Activated T-helper 2 cell treated with anti-CD3 and anti-CD28 coated beads, Interferon-gamma antibody, Interleukin-2, Interleukin-4, amounts not matched to agents 10 μg/mL and 5 μg/mL and 100 μg/mL, durations not matched to agents 14 hours and 24 hours and 36 hours (primary cell): ENCODE results near the gene ANK3. TPM values are rescaled to one million over a fixed set of nuclear protein-coding genes. Genes with fewer than 3 reads are reported as not detected.

Experiments used
- DNase-seq: peaks from one replicate; pipeline ENCODE4 v3.0.0; 2021; ENCODE audit warnings: low spot score
- H3K27ac Mint-ChIP-seq: one replicate; pipeline ENCODE4 v1.8.0; 2021; ENCODE audit warnings: mixed read lengths
- H3K27me3 Mint-ChIP-seq: one replicate; pipeline ENCODE4 v1.8.0; 2021; ENCODE audit warnings: low read depth, mixed read lengths
- H3K36me3 Mint-ChIP-seq: one replicate; pipeline ENCODE4 v1.8.0; 2021; ENCODE audit warnings: low read depth, mixed read lengths
- H3K4me1 Mint-ChIP-seq: one replicate; pipeline ENCODE4 v1.8.0; 2021; ENCODE audit warnings: low read depth, mixed read lengths
- H3K4me3 Mint-ChIP-seq: one replicate; pipeline ENCODE4 v1.8.0; 2021; ENCODE audit warnings: low read depth, mild to moderate bottlenecking, moderate library complexity, mixed read lengths
- H3K9me3 Mint-ChIP-seq: one replicate; pipeline ENCODE4 v1.8.0; 2021; ENCODE audit warnings: mixed read lengths
- intact Hi-C: fragments of 100-400 bp; cut with micrococcal nuclease; formaldehyde crosslinking; loops from one replicate; pipeline ENCODE4 v1.15.1; 2023
- total RNA-seq: library from RNA; stranded (reverse); gene quantifications from 2 replicates; pipeline ENCODE4 v1.2.3, GENCODE V29; 2022

Gene ANK3
- total RNA-seq, 1 donor from 2014 or later: 14.4 TPM

DNA sequence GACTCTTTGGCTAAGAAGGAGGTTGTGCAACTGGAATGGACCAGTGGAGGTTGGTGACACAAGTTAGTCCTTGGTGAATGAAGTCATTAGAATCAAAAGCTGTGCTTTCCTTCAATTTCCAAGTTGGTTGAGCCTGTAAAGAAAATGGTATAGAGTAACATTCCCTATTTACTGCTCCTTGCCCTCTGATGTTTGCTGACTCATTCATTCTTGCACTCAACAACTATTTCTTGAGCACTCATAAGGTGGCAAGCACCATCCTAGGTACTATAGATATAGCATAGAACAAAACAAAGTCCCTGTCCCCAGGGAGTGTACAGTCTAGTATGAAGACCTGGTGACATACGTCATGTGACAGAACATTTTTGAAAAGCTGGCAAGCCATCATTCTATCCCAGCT is 364.4 kb downstream of the ANK3 start:
- Mint-ChIP-seq H3K27ac (no peak overlapping the region), H3K4me3 (no peak overlapping the region)
- intact Hi-C loops: no loop called here

DNA sequence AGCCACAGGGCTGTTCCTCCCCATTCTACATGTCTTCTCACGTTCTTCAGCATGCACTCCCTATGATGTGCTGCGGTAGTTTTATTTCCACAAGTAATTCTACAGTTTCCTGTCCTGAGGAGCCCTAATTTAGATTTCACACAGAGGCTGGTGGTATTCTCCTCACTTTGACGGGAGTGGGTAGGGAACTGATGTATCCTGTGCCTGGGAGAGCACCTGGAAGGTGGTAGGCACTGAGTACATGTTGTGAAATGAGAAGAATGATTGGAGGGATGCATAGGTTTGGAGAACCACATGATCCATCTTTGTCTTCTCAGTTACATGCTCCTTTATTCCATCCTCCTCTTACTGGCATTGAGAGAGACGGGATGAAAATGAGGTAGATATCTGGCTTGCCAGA is 365.2 kb downstream of the ANK3 start:
- H3K27me3 Mint-ChIP-seq: no peaks in the 10 kb centered on the region
- no peaks in the 10 kb centered on the region for H3K4me1 Mint-ChIP-seq
- H3K9me3 Mint-ChIP-seq: no peaks in the 10 kb centered on the region
- intact Hi-C loops: no loop called here
- no peak for DNase-seq
- H3K4me3 Mint-ChIP-seq: no peak overlapping the region
- no peak overlapping the region for H3K27ac Mint-ChIP-seq
- no peaks in the 10 kb centered on the region for H3K36me3 Mint-ChIP-seq

More for the DNA sequence above, 364.4 kb downstream of the ANK3 start:
- no peaks in the 10 kb centered on the region for H3K9me3 Mint-ChIP-seq
- no peaks in the 10 kb centered on the region for H3K36me3 Mint-ChIP-seq
- H3K27me3 Mint-ChIP-seq: no peaks in the 10 kb centered on the region
- H3K4me1 Mint-ChIP-seq: no peaks in the 10 kb centered on the region
- no peak for DNase-seq

DNA sequence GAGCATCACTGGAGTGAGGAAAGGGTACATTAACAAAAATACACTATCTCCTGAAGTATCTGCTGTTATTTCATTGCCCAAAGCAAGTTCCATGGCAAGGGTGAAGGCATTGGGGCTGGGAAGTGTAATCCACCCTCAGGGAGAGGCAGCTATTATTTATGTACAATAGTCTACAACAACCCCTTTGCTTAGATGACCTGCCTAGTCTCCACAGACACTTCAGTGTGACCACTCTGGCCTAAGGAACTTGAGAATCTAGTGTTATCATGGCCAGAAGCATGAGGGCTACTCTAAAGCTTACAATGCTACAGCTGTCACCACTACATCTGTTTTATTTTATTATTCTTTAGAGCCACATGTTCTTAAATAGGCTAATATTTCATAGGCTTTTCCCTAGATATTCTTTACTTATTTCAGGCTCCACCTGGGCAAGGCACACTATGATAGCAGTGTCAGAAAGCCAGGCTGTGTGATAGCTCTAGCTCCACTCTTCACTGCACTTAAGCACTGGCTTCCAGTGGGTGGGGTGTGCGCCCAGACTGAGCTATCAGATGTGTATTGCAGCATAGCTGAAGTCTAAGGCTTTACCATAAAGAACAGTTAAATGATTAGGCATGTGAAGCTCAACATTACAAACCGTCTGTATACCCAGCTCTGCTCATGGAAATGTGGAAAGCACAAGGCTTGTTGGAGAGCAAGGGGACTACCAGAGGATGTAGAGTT is 366.4 kb downstream of the ANK3 start:
- Mint-ChIP-seq H3K27me3 (no peaks in the 10 kb centered on the region), H3K4me3 (no peak overlapping the region), H3K9me3 (no peaks in the 10 kb centered on the region), H3K4me1 (no peaks in the 10 kb centered on the region), H3K27ac (no peak overlapping the region), H3K36me3 (no peaks in the 10 kb centered on the region)
- intact Hi-C loops: no loop called here
- no peak for DNase-seq

DNA sequence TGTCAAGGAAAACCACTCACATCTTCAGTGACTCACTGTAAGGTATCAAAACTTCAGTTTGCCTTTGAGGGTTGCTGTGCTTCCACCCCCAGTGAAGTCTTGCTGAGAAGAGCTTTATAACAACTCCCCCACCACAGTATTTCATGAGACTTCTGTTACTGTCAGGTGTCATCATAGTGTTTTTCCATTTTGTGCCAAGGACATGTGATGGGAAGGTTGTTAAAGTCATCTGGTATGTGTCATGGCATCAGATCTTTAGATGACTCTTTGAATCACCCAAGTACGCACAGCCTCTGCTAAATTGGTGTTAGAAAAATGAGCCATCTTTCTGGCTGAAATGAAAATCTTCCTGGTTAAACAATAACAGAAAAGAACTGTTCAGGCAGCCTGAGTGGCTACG is 368.3 kb downstream of the ANK3 start:
- Mint-ChIP-seq H3K9me3 (no peaks in the 10 kb centered on the region), H3K36me3 (no peaks in the 10 kb centered on the region), H3K27me3 (no peaks in the 10 kb centered on the region), H3K4me3 (no peak overlapping the region), H3K4me1 (no peaks in the 10 kb centered on the region), H3K27ac (no peak overlapping the region)
- intact Hi-C loops: no loop called here
- DNase-seq: no peak

DNA sequence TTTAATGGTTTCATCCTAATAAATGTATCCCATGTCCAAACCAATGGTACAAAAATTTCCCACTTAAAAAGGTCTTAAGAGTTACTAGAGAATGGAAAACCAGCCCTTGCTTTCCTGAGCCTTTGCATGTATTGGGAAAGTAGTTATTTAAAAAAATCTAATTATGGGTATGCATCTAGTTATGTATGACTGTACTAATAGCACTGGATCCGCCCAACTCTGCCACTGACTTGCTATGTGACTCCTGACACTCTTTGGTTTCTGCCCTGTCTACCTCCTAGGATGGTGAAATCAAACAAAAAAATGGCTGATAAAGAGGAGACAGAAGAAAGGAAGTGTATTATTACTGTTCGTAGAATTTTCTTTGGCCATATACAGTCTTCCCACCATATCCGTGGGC is 372.9 kb downstream of the ANK3 start:
- Mint-ChIP-seq H3K27ac (no peak overlapping the region), H3K4me1 (no peaks in the 10 kb centered on the region), H3K36me3 (no peaks in the 10 kb centered on the region), H3K27me3 (no peaks in the 10 kb centered on the region), H3K4me3 (no peak overlapping the region), H3K9me3 (no peaks in the 10 kb centered on the region)
- DNase-seq: no peak
- intact Hi-C loops: no loop called here

DNA sequence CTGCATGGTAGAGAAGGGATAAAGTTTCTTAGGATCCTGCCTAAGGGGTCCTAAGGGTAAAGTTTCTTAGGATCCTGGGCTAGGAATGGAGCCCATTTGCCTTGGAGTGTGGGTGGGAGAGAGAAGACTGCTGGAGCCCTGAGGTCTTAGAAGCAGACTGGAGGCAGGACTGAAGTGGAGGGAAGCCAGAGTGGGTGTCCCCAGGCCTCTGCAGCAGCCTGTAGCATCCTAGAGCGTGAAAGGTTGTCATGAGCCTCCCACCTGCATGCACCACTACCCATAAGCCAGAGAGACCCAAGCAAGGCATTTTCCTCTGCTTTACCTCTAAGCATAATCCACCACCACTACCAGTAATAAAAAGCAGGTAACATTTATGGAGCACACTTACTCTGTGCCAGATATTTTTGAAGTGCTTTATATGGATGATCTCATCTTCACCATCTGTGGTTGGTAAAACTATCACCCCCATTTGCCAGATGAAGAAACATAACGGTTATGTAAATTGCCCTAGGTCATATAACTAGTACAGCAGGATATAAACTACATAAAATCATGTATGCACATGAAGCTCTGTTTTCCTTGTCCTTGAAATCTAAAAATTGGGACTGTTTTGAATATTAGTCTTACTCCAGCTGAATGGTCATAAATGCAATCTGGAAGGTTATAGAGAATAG is 379.8 kb downstream of the ANK3 start:
- H3K27me3 Mint-ChIP-seq: peaks cover 2% of the 10 kb centered on the region
- H3K27ac Mint-ChIP-seq: no peak overlapping the region
- no peaks in the 10 kb centered on the region for H3K4me1 Mint-ChIP-seq
- H3K9me3 Mint-ChIP-seq: no peaks in the 10 kb centered on the region
- H3K36me3 Mint-ChIP-seq: no peaks in the 10 kb centered on the region
- no peak overlapping the region for H3K4me3 Mint-ChIP-seq
- DNase-seq: no peak
- intact Hi-C loops: no loop called here

DNA sequence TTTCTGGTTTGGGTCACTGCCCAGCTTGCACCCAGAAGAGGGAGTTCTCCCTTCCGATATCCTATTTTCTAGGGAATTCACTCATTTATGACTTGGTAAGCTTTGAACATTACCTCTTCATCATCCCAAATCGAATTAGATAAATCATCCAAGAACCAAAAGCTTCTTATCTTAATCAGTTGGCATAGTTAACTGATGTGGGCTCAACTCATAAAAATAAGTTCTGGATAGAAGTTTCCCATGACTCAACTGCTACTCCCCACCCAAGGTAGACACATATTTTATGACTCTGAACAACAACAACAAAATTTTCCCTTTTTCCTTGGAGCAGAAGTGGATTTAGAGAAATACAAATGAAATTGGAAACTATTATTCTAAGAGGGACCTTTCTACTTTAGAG is 380.4 kb downstream of the ANK3 start:
- DNase-seq: no peak
- intact Hi-C loops: no loop called here
- H3K27me3 Mint-ChIP-seq: peaks cover 2% of the 10 kb centered on the region
- H3K9me3 Mint-ChIP-seq: no peaks in the 10 kb centered on the region
- H3K4me3 Mint-ChIP-seq: no peak overlapping the region
- H3K27ac Mint-ChIP-seq: no peak overlapping the region
- no peaks in the 10 kb centered on the region for H3K4me1 Mint-ChIP-seq
- no peaks in the 10 kb centered on the region for H3K36me3 Mint-ChIP-seq

DNA sequence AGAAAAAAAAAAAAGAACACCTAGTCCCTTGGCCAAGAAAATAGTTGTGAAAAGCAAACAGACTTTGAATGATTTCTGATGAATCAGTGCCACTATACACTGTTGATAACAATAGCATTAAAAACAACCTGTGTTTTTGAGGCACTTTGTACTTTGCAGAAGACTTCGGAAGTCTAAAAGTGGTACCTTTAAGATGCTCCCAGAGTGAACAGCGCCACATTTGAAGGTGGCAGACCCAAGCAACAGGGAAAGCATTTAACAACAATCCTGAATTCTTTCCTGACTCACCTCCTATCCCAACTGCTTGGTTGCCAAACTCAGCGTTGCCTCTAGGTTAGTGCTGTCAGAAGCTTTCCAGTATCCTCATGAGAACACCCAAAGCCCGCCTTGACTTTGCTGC is 380.9 kb downstream of the ANK3 start:
- H3K27ac Mint-ChIP-seq: no peak overlapping the region
- intact Hi-C loops: no loop called here
- no peak overlapping the region for H3K4me3 Mint-ChIP-seq
- no peaks in the 10 kb centered on the region for H3K4me1 Mint-ChIP-seq
- no peaks in the 10 kb centered on the region for H3K9me3 Mint-ChIP-seq
- DNase-seq: no peak
- no peaks in the 10 kb centered on the region for H3K36me3 Mint-ChIP-seq
- H3K27me3 Mint-ChIP-seq: peaks cover 2% of the 10 kb centered on the region

DNA sequence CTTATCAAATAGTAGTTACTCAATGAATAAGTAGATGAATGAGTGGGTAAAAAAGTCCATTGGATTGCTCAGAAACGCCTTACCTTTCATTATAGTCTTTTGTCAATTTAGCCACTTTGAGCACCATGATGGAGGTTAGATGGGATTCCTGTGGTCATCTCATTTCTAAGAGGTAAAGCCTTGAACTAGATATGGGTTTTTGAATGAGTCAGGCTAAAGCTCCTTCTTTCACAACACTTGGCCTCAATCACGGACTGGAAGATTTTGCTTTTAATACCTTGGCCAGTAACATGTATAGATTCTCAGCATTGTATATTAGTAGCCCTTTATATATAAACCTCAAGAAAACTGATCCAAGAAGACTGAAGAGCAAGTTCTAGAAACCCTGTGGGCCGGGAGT is 383.6 kb downstream of the ANK3 start:
- peaks cover 2% of the 10 kb centered on the region for H3K27me3 Mint-ChIP-seq
- intact Hi-C loops: no loop called here
- H3K27ac Mint-ChIP-seq: no peak overlapping the region
- no peak for DNase-seq
- H3K9me3 Mint-ChIP-seq: no peaks in the 10 kb centered on the region
- no peaks in the 10 kb centered on the region for H3K36me3 Mint-ChIP-seq
- peaks cover under 1% of the 10 kb centered on the region for H3K4me1 Mint-ChIP-seq
- no peak overlapping the region for H3K4me3 Mint-ChIP-seq

DNA sequence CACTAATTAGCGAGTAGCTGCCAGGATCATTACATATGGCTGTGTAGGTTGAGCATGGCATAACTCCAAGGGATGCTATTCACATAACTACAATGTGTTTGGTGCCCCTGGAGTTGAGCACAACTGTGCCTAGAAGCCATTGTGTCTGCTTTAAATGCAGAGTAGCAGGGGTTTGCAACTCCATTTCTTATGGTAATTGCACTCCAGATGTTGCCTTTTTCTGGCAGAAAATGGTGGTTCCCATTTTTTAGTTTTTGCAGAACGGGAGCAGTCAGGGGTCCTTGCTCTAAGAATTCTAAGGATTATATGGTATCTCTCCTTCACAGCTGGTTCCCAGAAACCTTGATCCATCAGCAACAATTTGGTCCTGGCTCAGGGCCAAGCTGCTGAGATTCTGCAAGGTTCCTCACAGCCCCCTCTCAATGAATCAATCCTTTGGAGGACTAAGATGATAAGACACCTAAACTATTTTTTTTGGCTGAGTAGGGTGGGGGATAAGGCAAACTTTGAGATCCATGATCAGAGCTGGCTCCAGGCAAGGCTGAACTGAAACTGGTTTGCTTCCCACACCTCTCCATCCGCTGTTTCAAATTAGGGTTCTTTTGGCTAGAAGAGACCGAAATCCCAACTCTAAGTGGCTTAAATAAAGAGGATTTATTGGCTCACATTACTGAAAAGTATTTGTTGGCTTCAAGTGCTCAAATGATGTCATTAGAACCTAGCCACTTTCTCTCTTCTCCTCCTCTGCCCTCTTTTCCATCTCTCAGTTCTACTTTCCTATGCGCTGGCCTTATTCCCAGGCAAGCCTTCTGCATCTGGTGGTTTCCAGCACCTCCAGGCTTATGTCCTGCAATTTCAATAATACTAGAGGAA is 385.8 kb downstream of the ANK3 start:
- peaks cover 2% of the 10 kb centered on the region for H3K27me3 Mint-ChIP-seq
- DNase-seq: no peak
- H3K4me1 Mint-ChIP-seq: peaks cover 14% of the 10 kb centered on the region
- no peak overlapping the region for H3K4me3 Mint-ChIP-seq
- no peaks in the 10 kb centered on the region for H3K36me3 Mint-ChIP-seq
- intact Hi-C loops: no loop called here
- peaks cover 9% of the 10 kb centered on the region for H3K9me3 Mint-ChIP-seq
- no peak overlapping the region for H3K27ac Mint-ChIP-seq

DNA sequence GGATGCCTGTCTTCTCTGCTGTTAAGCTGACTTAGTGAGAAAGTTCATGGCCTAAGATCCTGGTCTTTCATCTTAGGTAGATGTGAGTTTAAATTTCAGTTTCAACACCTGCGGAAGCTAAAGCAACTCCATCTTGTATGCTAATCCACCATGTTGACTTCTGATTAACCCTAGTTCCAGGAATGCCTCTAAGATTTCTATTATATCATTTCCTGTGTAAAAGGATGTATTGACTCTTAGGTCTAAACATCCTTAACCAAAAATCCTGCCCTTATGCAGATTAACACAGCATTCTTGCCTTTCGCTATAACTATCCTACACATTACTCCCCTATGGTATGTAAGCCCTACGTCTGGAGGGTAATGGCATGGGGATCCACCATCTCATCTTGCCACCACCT is 388.9 kb downstream of the ANK3 start:
- no peak overlapping the region for H3K27ac Mint-ChIP-seq
- no peaks in the 10 kb centered on the region for H3K36me3 Mint-ChIP-seq
- H3K27me3 Mint-ChIP-seq: no peaks in the 10 kb centered on the region
- intact Hi-C loops: no loop called here
- H3K4me1 Mint-ChIP-seq: peaks cover 14% of the 10 kb centered on the region
- no peak overlapping the region for H3K4me3 Mint-ChIP-seq
- peaks cover 9% of the 10 kb centered on the region for H3K9me3 Mint-ChIP-seq
- DNase-seq: no peak

DNA sequence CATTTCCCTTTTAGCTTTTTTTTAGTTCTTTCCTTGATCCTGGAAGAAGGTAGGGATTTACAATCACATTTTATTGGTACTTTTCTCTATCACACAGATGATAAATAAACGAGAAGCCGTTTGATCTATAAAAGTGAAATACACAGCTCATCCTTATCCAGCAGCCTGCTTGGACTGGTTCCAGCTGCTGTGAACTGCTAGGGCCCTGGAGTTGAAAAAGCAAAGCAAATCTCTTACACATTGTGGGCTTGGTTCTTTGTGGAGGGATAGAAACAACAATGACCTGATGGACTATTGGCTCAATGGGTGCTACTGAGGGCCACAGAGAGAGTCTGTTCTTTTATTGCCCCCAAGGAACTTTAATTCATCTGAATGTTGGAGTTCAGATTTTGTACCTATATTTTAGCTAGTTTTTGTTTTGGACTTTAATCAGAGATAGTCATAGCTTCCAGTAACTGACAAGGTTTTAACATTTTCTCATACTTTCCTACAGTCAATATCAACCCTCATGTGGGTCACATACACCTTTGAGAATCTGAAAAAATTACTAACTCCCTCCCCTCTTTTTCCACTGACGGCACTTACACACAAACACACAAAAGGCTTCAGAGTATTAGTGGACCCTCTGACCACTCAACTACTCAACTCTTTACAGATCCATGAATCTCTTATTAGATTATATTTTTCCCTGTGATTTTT is 391.7 kb downstream of the ANK3 start:
- Mint-ChIP-seq H3K27ac (no peak overlapping the region), H3K9me3 (peaks cover 9% of the 10 kb centered on the region), H3K27me3 (no peaks in the 10 kb centered on the region), H3K4me3 (no peak overlapping the region), H3K36me3 (no peaks in the 10 kb centered on the region), H3K4me1 (peaks cover 14% of the 10 kb centered on the region)
- intact Hi-C loops: no loop called here
- no peak for DNase-seq
